GM12892 (cell line): Measurements from ENCODE around the gene PCNX1.

Source experiments
- POLR2A ChIP-seq: IDR thresholded peaks from 2 replicates; pipeline ENCODE4 v1.6.1; 2011; ENCODE audit warnings: low read depth, low read length, control low read depth
- POLR2AphosphoS5 ChIP-seq: IDR thresholded peaks from 2 replicates; pipeline ENCODE4 v1.6.1; 2011; ENCODE audit warnings: low read depth, low read length, control low read depth
- TAF1 ChIP-seq: IDR thresholded peaks from 2 replicates; pipeline ENCODE4 v1.6.1; 2011; ENCODE audit warnings: low read depth, mild to moderate bottlenecking, control low read depth, low read length, borderline replicate concordance

- TF ChIP-seq POLR2A (no peak), TAF1 (no peak), POLR2AphosphoS5 (no peak)
These were observed 13.4 kb upstream of the PCNX1 start for GRCh38 chr14:70893858-70894291.
